Stimulated activated CD4-positive, alpha-beta T cell treated with anti-CD3 and anti-CD28 coated beads, Interleukin-1b, Interleukin-23, amount 100 ng/mL, for 1 hour (primary cell): ENCODE results near the gene ZFYVE16.
"Not testable (repeated sequence)": the region's sequence is repeated elsewhere in the genome, so short reads cannot be mapped to it uniquely, and the experiment has no call there.

Experiments
- DNase-seq, 2 donors: peaks; one replicate each; pipeline ENCODE4 v3.0.0-alpha.2; 2020; ENCODE audit warnings: low read depth in 2 of 2

The ZFYVE16 gene

GRCh38 chr5:80487829-80488721 lies 80.2 kb downstream of the ZFYVE16 start, which contains the start of gene FAM151B:
FAM151B (plus strand) TSS chr5:80488100; CDS start chr5:80488124, 24 bp downstream.
- peak; percentile 39 to 53 for DNase-seq

- no peak for DNase-seq
Measured at GRCh38 chr5:80491296-80491695, 83.4 kb downstream of the ZFYVE16 start.

- DNase-seq: no peak
Measured at GRCh38 chr5:80492741-80493140, 84.9 kb downstream of the ZFYVE16 start.

- not testable (repeated sequence) for DNase-seq
Measured at GRCh38 chr5:80493443-80493842, 85.6 kb downstream of the ZFYVE16 start.

GRCh38 chr5:80495891-80496290 lies 88.0 kb downstream of the ZFYVE16 start:
- DNase-seq: no peak

GRCh38 chr5:80502800-80503199 lies 94.9 kb downstream of the ZFYVE16 start:
- DNase-seq: no peak

- no peak for DNase-seq
Measured at GRCh38 chr5:80503641-80504040, 95.8 kb downstream of the ZFYVE16 start.

GRCh38 chr5:80504833-80505232 lies 97.0 kb downstream of the ZFYVE16 start:
- DNase-seq: no peak

- DNase-seq: no peak
Measured at GRCh38 chr5:80507663-80508062, 99.8 kb downstream of the ZFYVE16 start.

GRCh38 chr5:80508844-80509243 lies 101.0 kb downstream of the ZFYVE16 start:
- no peak for DNase-seq

- no peak for DNase-seq
Measured at GRCh38 chr5:80509362-80509761, 101.5 kb downstream of the ZFYVE16 start.

- DNase-seq: no peak
Measured at GRCh38 chr5:80516826-80517225, 109.0 kb downstream of the ZFYVE16 start.
